Breast epithelium (tissue), 3 donors: ENCODE measurements around the gene ZNF536.

Experiments
- POLR2A ChIP-seq: fragments of 450-650 bp; IDR thresholded peaks from one replicate; pipeline ENCODE4 v1.6.1; 2016; ENCODE audit warnings: antibody characterized with exemption, mild to moderate bottlenecking, moderate library complexity
- POLR2AphosphoS5 ChIP-seq, 3 donors: sonication (generic); formaldehyde crosslinking; IDR thresholded peaks; one replicate each; pipeline ENCODE4 v1.6.1; 2017; ENCODE audit warnings: antibody characterized with exemption in 3 of 3

GRCh38 chr19:30452931-30453330 is 80.7 kb downstream of the ZNF536 start:
- TF ChIP-seq POLR2AphosphoS5 (IDR thresholded peaks at IDR 0.05) (no peak), POLR2A (no peak)
